ENCODE measurements around the gene CAPN10. TPM values are rescaled to one million over a fixed set of nuclear protein-coding genes. Genes with fewer than 3 reads are reported as not detected.

Gene CAPN10
- total RNA-seq, 4 donors from 2014 or later = 28.0 to 66.3 (median 54.8) TPM

- no peak overlapping the region for H3K4me3 ChIP-seq
- H3K4me1 ChIP-seq = peaks cover 0 to 11% (median 5%) of the 10 kb centered on the region in 4 donors
- TF ChIP-seq POLR2A (IDR thresholded peaks at IDR 0.05) (no peak), EP300 (IDR thresholded peaks at IDR 0.05) (no peak), CTCF (IDR thresholded peaks at IDR 0.05) (no peak)
- no peak for DNase-seq (ENCODE audit: low spot score in 2 of 2)
- H3K9me3 ChIP-seq = peaks cover 0 to 8% (median 0%) of the 10 kb centered on the region in 4 donors
- no peaks in the 10 kb centered on the region for H3K27me3 ChIP-seq
- no peak overlapping the region for H3K27ac ChIP-seq
- H3K36me3 ChIP-seq = peaks cover 0 to 12% (median 0%) of the 10 kb centered on the region in 3 donors
- WGBS, 2 donors = 73 to 87% methylated on average over 7 of the region's 7 CpGs
Measured at GRCh38 chr2:240628507-240628807, 41.9 kb downstream of the CAPN10 start.

GRCh38 chr2:240628808-240629618 is 42.5 kb downstream of the CAPN10 start:
- Histone ChIP-seq H3K27me3 (no peaks in the 10 kb centered on the region), H3K27ac (no peak overlapping the region), H3K4me1 (peaks cover 0 to 11% (median 5%) of the 10 kb centered on the region in 4 donors), H3K9me3 (peaks cover 0 to 13% (median 0%) of the 10 kb centered on the region in 4 donors), H3K36me3 (peaks cover 0 to 12% (median 0%) of the 10 kb centered on the region in 3 donors), H3K4me3 (no peak overlapping the region)
- WGBS, 2 donors = 53 to 78% methylated on average over 8 to 14 of the region's 20 CpGs
- TF ChIP-seq CTCF (IDR thresholded peaks at IDR 0.05) = no peak
- TF ChIP-seq EP300 (IDR thresholded peaks at IDR 0.05) = no peak
- TF ChIP-seq POLR2A (IDR thresholded peaks at IDR 0.05) = no peak
- DNase-seq (ENCODE audit: low spot score in 2 of 2) = no peak

- no peak for DNase-seq (ENCODE audit: low spot score in 2 of 2)
- Histone ChIP-seq H3K27ac (no peak overlapping the region), H3K4me3 (no peak overlapping the region), H3K27me3 (no peaks in the 10 kb centered on the region), H3K36me3 (peaks cover 0 to 12% (median 0%) of the 10 kb centered on the region in 3 donors), H3K9me3 (peaks cover 0 to 17% (median 0%) of the 10 kb centered on the region in 4 donors), H3K4me1 (peaks cover 0 to 10% (median 5%) of the 10 kb centered on the region in 4 donors)
- 68 to 76% methylated on average over 5 of the region's 5 CpGs for WGBS, 2 donors
- no peak for TF ChIP-seq POLR2A (IDR thresholded peaks at IDR 0.05)
- no peak for TF ChIP-seq EP300 (IDR thresholded peaks at IDR 0.05)
- TF ChIP-seq CTCF (IDR thresholded peaks at IDR 0.05) = no peak
Measured at GRCh38 chr2:240629619-240629967, 43.1 kb downstream of the CAPN10 start.

GRCh38 chr2:240629968-240630770 is 43.6 kb downstream of the CAPN10 start:
- WGBS, 2 donors = 95% methylated on average over 32 to 41 of the region's 50 CpGs

More at GRCh38 chr2:240629968-240630770, 43.6 kb downstream of the CAPN10 start:
- no peak for DNase-seq (ENCODE audit: low spot score in 2 of 2)
- peaks cover 0 to 17% (median 0%) of the 10 kb centered on the region in 4 donors for H3K9me3 ChIP-seq
- H3K36me3 ChIP-seq = peaks cover 0 to 12% (median 0%) of the 10 kb centered on the region in 3 donors
- H3K27me3 ChIP-seq = no peaks in the 10 kb centered on the region
- no peak overlapping the region for H3K4me3 ChIP-seq
- no peak overlapping the region for H3K27ac ChIP-seq
- H3K4me1 ChIP-seq = peaks cover 0 to 7% (median 2%) of the 10 kb centered on the region in 4 donors
- TF ChIP-seq CTCF (IDR thresholded peaks at IDR 0.05) (no peak), EP300 (IDR thresholded peaks at IDR 0.05) (no peak), POLR2A (IDR thresholded peaks at IDR 0.05) (no peak)

Measured in tibial nerve (tissue), 4 donors.